Activated naive CD4-positive, alpha-beta T cell treated with anti-CD3 and anti-CD28 coated beads, Interleukin-2, amount 10 ng/mL, durations not matched to agents 7 days and 5 days (primary cell): ENCODE measurements around the gene PPP1R14C.
"Not testable (repeated sequence)": the region's sequence is repeated elsewhere in the genome, so short reads cannot be mapped to it uniquely, and the experiment has no call there.

Experiments used
- CTCF ChIA-PET: fragments of 350-600 bp; sonication (Branson Sonifier 250); formaldehyde crosslinking; loops from one replicate; lab custom pipeline; 2021; ENCODE audit warnings: antibody characterized with exemption; lab: Charles Lee
- DNase-seq: peaks from one replicate; pipeline ENCODE4 v3.0.0-alpha.2; 2020
- H3K27ac Mint-ChIP-seq: one replicate; pipeline ENCODE4 v1.8.0; 2021; ENCODE audit warnings: mild to moderate bottlenecking, moderate library complexity, mixed read lengths
- H3K27me3 Mint-ChIP-seq: one replicate; pipeline ENCODE4 v1.8.0; 2021; ENCODE audit warnings: mild to moderate bottlenecking, mixed read lengths
- H3K36me3 Mint-ChIP-seq: one replicate; pipeline ENCODE4 v1.8.0; 2021; ENCODE audit warnings: mixed read lengths
- H3K4me1 Mint-ChIP-seq: one replicate; pipeline ENCODE4 v1.8.0; 2021; ENCODE audit warnings: mixed read lengths
- H3K4me3 Mint-ChIP-seq: one replicate; pipeline ENCODE4 v1.8.0; 2021; ENCODE audit warnings: mild to moderate bottlenecking, moderate library complexity, mixed read lengths
- H3K9me3 Mint-ChIP-seq: one replicate; pipeline ENCODE4 v1.8.0; 2021; ENCODE audit warnings: mixed read lengths

PPP1R14C gene

DNA sequence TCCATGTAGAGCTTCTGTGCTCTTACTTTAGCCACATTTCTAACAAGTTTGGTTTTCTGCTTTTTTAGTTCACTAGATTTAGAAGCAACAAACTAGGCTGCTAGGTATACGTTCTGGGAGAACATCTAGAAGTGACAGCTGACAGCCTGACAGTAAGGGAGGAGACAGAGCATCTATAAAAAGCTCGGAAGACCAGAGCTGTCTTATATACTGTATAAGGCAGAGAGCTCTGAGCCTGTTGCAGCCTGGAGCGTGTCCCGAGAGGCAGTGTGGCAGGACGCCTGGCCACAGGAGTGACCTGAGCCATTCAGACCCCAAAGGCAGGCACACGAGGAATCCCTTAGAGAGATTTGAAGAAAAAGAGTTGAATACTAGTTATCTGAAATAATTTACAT, 24.6 kb downstream of the PPP1R14C start:
- H3K36me3 Mint-ChIP-seq, result no peaks in the 10 kb centered on the region
- no peaks in the 10 kb centered on the region for H3K4me1 Mint-ChIP-seq
- no peak overlapping the region for H3K27ac Mint-ChIP-seq
- CTCF ChIA-PET, result interaction anchor here (0.6 kb wide), 1 partner anchor 206 kb away, joined by 3 read pairs; no protein-coding TSS in a partner anchor
- no peaks in the 10 kb centered on the region for H3K9me3 Mint-ChIP-seq
- no peak for DNase-seq
- no peak overlapping the region for H3K4me3 Mint-ChIP-seq
- H3K27me3 Mint-ChIP-seq, result peaks cover 17% of the 10 kb centered on the region

GRCh38 chr6:150169181-150169580, 26.3 kb downstream of the PPP1R14C start:
- Mint-ChIP-seq H3K36me3 (no peaks in the 10 kb centered on the region), H3K9me3 (no peaks in the 10 kb centered on the region), H3K4me3 (no peak overlapping the region), H3K27me3 (peaks cover 18% of the 10 kb centered on the region), H3K27ac (no peak overlapping the region), H3K4me1 (no peaks in the 10 kb centered on the region)
- CTCF ChIA-PET, result no interaction called here
- no peak for DNase-seq

DNA sequence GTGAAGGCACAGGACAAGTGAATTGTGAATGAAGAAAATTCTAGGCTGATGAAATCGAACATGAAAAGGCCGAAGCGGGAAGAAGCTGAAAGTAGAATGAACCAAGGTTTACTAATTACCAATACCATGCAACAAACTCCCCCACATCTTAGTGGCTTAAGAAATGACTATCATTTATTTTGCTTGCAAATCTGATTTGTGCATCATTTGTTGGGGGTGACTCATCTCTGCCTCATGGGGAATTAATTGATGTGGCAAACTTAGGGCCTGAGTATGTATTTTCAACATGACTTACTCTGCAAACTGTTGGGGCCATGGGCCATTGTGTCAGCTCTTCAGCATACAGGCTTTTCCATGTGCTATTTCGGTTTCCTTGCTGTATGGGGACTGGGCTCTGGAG, 26.8 kb downstream of the PPP1R14C start:
- H3K4me3 Mint-ChIP-seq, result no peak overlapping the region
- peaks cover 18% of the 10 kb centered on the region for H3K27me3 Mint-ChIP-seq
- no peak overlapping the region for H3K27ac Mint-ChIP-seq
- no peaks in the 10 kb centered on the region for H3K36me3 Mint-ChIP-seq
- CTCF ChIA-PET, result no interaction called here
- no peak for DNase-seq
- no peaks in the 10 kb centered on the region for H3K9me3 Mint-ChIP-seq
- no peaks in the 10 kb centered on the region for H3K4me1 Mint-ChIP-seq

- H3K9me3 Mint-ChIP-seq, result no peaks in the 10 kb centered on the region
- CTCF ChIA-PET, result no interaction called here
- no peak for DNase-seq
- H3K4me3 Mint-ChIP-seq, result no peak overlapping the region
- H3K4me1 Mint-ChIP-seq, result no peaks in the 10 kb centered on the region
- H3K27ac Mint-ChIP-seq, result no peak overlapping the region
- H3K27me3 Mint-ChIP-seq, result peaks cover 9% of the 10 kb centered on the region
- no peaks in the 10 kb centered on the region for H3K36me3 Mint-ChIP-seq
Observed at GRCh38 chr6:150172929-150173328, 30.1 kb downstream of the PPP1R14C start.

- CTCF ChIA-PET, result no interaction called here
- H3K4me1 Mint-ChIP-seq, result no peaks in the 10 kb centered on the region
- DNase-seq, result no peak
- peaks cover 7% of the 10 kb centered on the region for H3K27me3 Mint-ChIP-seq
- no peaks in the 10 kb centered on the region for H3K9me3 Mint-ChIP-seq
- no peaks in the 10 kb centered on the region for H3K36me3 Mint-ChIP-seq
- no peak overlapping the region for H3K4me3 Mint-ChIP-seq
- no peak overlapping the region for H3K27ac Mint-ChIP-seq
Observed at GRCh38 chr6:150175586-150176151, 32.8 kb downstream of the PPP1R14C start.

- H3K4me3 Mint-ChIP-seq, result no peak overlapping the region
- CTCF ChIA-PET, result no interaction called here
- H3K27ac Mint-ChIP-seq, result no peak overlapping the region
- H3K4me1 Mint-ChIP-seq, result no peaks in the 10 kb centered on the region
- no peaks in the 10 kb centered on the region for H3K9me3 Mint-ChIP-seq
- H3K27me3 Mint-ChIP-seq, result peaks cover 7% of the 10 kb centered on the region
- H3K36me3 Mint-ChIP-seq, result no peaks in the 10 kb centered on the region
- no peak for DNase-seq
Observed at GRCh38 chr6:150176152-150176551, 33.3 kb downstream of the PPP1R14C start.

GRCh38 chr6:150176659-150177058, 33.8 kb downstream of the PPP1R14C start:
- Mint-ChIP-seq H3K36me3 (no peaks in the 10 kb centered on the region), H3K9me3 (no peaks in the 10 kb centered on the region), H3K4me3 (no peak overlapping the region), H3K27ac (no peak overlapping the region), H3K27me3 (peaks cover 7% of the 10 kb centered on the region), H3K4me1 (no peaks in the 10 kb centered on the region)
- CTCF ChIA-PET, result no interaction called here
- DNase-seq, result no peak

DNA sequence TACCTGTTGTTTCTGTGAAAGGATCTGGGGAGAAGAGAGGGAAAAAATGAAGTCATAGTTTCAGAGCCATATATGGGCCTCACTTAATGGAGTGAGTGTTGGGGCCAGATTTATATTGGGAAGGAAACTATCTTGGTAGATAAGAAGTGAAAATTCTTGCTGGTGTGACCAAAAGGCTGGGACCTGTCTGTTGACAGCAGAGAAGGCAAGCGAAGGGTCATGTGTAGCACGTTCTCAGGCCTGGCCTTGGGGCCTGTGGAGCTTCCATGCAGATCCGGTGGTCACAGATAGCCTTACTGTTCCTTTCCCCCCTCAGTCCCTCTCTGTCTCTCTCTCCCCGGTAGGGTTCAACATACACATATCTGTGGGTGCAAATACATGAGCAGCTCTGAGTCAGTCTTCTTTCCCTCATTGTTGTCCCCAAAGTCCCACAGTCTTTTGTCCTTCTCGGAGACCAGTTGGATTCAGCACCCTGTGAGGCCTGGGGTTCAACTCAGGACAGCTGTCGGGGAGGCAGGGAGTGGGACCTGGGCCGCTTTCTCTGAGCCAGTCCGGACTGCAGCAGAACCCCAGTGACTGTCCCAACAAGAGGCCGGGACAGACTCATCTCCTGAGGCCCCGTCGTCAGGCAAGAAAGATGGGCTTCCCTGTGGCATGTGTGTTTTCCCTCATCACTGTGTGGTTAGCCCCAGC, 34.6 kb downstream of the PPP1R14C start:
- CTCF ChIA-PET, result no interaction called here
- H3K27ac Mint-ChIP-seq, result no peak overlapping the region
- H3K27me3 Mint-ChIP-seq, result peaks cover 6% of the 10 kb centered on the region

GRCh38 chr6:150177952-150178520, 35.2 kb downstream of the PPP1R14C start:
- CTCF ChIA-PET, result no interaction called here
- Mint-ChIP-seq H3K9me3 (no peaks in the 10 kb centered on the region), H3K4me3 (no peak overlapping the region), H3K36me3 (no peaks in the 10 kb centered on the region), H3K4me1 (no peaks in the 10 kb centered on the region), H3K27ac (no peak overlapping the region), H3K27me3 (peaks cover 3% of the 10 kb centered on the region)
- DNase-seq, result no peak

More for the DNA sequence above, 34.6 kb downstream of the PPP1R14C start:
- DNase-seq, result no peak
- H3K4me3 Mint-ChIP-seq, result no peak overlapping the region
- no peaks in the 10 kb centered on the region for H3K4me1 Mint-ChIP-seq
- no peaks in the 10 kb centered on the region for H3K9me3 Mint-ChIP-seq
- no peaks in the 10 kb centered on the region for H3K36me3 Mint-ChIP-seq

DNA sequence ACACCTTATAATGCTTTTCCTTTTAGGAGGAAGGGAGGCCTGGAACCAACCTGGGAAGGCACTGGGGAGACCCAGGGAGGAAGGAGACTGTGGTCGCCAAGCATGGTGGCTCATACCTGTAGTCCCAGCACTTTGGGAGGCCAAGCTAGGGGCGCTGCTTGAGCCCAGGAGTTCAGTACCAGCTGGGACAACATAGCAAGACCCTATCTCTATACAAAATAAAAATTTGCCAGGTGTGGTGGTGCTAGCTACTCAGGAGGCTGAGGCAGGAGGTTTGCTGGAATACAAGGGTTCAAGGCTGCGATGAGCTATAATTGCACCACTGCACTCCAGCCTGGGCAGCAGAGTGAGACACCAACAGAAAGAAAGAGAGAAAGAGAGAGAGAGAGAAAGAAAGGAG, 36.2 kb downstream of the PPP1R14C start:
- Mint-ChIP-seq H3K27ac (no peak overlapping the region), H3K27me3 (no peaks in the 10 kb centered on the region), H3K36me3 (no peaks in the 10 kb centered on the region), H3K4me1 (no peaks in the 10 kb centered on the region), H3K4me3 (no peak overlapping the region), H3K9me3 (no peaks in the 10 kb centered on the region)
- CTCF ChIA-PET, result no interaction called here
- no peak for DNase-seq

- not testable (repeated sequence) for H3K27ac Mint-ChIP-seq, H3K4me1 Mint-ChIP-seq, H3K27me3 Mint-ChIP-seq, H3K36me3 Mint-ChIP-seq, H3K4me3 Mint-ChIP-seq, H3K9me3 Mint-ChIP-seq, DNase-seq
- CTCF ChIA-PET, result interaction anchor here (0.6 to 1.2 kb wide), 2 partner anchors 99 to 101 kb away, joined by 3 read pairs; no protein-coding TSS in a partner anchor
Observed at GRCh38 chr6:150179907-150180424, 37.1 kb downstream of the PPP1R14C start.

DNA sequence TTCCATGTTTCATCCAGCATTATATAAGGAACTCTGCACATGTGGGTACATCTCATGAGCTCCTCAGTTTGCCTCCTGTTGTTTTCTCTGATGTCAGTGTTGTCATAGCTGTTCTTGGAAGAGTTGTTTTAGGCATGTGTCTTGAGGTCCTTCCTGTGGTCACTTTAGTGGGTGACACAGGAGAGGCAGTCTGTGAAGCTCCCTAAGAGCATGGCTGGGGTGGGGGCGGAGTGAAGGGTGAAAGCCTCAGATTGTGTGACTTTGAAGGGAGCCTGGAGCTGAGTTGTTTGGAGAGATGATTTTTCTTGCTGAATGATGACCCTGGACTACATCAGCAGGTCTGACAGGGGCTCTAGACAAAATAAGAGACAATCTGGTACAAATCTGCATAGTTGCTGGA, 37.7 kb downstream of the PPP1R14C start:
- Mint-ChIP-seq H3K4me3 (no peak overlapping the region), H3K9me3 (no peaks in the 10 kb centered on the region), H3K27me3 (no peaks in the 10 kb centered on the region), H3K4me1 (no peaks in the 10 kb centered on the region), H3K27ac (no peak overlapping the region), H3K36me3 (no peaks in the 10 kb centered on the region)
- CTCF ChIA-PET, result interaction anchor here (0.6 to 1.2 kb wide), 3 partner anchors 98 to 101 kb away, joined by 3 read pairs; no protein-coding TSS in a partner anchor
- DNase-seq, result no peak

DNA sequence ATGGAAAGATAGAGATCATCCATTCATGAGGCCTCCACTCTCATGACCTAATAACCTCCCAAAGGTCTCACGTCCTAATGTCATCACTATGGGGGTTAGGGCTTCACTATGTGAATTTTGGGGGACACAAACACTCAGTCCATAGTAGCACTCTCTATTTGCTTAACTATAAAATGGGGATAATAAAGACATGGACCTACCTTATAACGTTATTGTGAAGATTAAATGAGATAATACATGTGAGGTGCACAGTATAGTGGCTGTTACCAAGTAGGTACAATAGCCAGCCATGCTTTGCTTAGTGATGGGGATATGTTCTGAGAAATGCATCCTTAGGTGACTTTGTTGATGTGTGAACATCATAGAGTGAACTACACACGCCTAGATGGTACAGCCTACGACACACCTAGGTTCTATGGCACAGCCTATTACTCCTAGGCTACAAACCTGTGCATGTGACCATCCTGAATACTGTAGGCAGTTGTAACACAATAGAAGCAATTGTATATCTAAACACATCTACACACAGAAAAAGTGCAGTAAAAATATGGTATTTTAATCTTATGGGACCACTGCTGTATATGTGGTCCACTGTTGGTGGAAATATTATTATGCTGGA, 39.7 kb downstream of the PPP1R14C start:
- H3K4me1 Mint-ChIP-seq, result no peaks in the 10 kb centered on the region
- CTCF ChIA-PET, result no interaction called here
- H3K36me3 Mint-ChIP-seq, result no peaks in the 10 kb centered on the region
- H3K4me3 Mint-ChIP-seq, result no peak overlapping the region
- H3K27me3 Mint-ChIP-seq, result peaks cover 5% of the 10 kb centered on the region
- no peaks in the 10 kb centered on the region for H3K9me3 Mint-ChIP-seq
- DNase-seq, result no peak
- no peak overlapping the region for H3K27ac Mint-ChIP-seq

DNA sequence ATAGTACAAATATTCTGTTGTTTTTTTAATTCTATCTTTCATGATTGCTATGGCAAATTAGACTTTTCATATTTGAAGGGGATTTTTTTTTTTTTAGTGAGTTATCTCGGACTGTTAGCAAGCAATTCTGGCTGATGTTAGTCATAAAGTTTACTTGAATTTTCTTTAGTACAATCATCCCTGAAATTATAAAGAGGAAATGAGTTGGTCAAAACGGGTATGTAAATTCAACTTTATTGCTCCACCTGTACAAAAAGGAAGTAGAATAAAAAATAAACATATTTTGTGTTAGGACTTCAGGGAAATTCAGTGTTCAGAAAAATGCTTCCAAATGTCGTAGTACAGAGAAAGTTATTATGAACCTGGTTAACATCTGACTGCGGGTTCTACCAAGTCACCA, 40.3 kb downstream of the PPP1R14C start:
- Mint-ChIP-seq H3K36me3 (no peaks in the 10 kb centered on the region), H3K27me3 (peaks cover 5% of the 10 kb centered on the region), H3K27ac (no peak overlapping the region), H3K4me3 (no peak overlapping the region), H3K4me1 (no peaks in the 10 kb centered on the region), H3K9me3 (no peaks in the 10 kb centered on the region)
- no peak for DNase-seq
- CTCF ChIA-PET, result no interaction called here
